GM19099 (cell line): Measurements from ENCODE around the gene KBTBD8.

ENCODE experiments used
- POLR2A ChIP-seq: IDR thresholded peaks from 3 replicates; pipeline ENCODE4 v1.6.1; 2011; ENCODE audit warnings: low read depth; ENCODE audit not compliant: insufficient read length; ENCODE audit errors: extremely low read depth

Gene KBTBD8

GRCh38 chr3:67016522-67017080, 18.5 kb downstream of the KBTBD8 start:
- TF ChIP-seq POLR2A = no peak

GRCh38 chr3:67017211-67017610, 19.1 kb downstream of the KBTBD8 start:
- no peak for TF ChIP-seq POLR2A

DNA sequence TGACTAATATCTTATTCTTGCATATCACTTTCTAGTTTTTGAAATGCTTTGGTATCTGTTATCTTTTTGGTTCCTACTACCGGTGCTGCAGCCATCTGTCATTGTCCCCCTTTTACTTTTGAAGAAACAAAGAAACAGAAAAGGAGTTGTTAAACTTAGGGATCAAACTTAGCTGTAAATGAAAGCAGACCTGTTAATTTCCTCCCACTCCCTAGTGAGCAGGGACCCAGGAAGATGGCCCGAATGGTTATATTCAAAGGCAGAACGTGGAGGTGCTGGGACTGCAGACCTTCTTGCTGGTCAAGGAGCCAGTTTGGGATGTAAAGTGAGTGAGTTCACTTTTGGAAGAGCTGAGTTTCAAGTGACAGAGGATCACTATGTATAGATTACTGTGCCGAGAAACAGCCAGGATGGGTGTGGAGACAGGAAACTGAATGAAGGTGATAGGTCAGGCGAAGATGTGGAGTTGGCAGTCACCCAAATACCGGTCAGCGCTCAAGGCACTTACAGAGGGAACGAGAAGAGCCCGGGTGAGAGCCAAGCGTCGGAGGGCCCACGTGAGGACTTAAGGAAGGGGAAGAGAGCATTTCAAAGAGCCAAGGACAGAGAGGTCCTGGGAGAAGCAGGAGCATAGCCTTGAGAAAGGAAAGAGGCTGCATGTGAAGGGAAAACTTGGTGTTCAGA, 20.1 kb downstream of the KBTBD8 start:
- no peak for TF ChIP-seq POLR2A

- TF ChIP-seq POLR2A = no peak
These were observed 20.9 kb downstream of the KBTBD8 start for GRCh38 chr3:67018789-67019526.

- no peak for TF ChIP-seq POLR2A
These were observed 30.1 kb downstream of the KBTBD8 start for GRCh38 chr3:67028001-67028784.

- no peak for TF ChIP-seq POLR2A
These were observed 33.0 kb downstream of the KBTBD8 start for GRCh38 chr3:67030785-67031740.

DNA sequence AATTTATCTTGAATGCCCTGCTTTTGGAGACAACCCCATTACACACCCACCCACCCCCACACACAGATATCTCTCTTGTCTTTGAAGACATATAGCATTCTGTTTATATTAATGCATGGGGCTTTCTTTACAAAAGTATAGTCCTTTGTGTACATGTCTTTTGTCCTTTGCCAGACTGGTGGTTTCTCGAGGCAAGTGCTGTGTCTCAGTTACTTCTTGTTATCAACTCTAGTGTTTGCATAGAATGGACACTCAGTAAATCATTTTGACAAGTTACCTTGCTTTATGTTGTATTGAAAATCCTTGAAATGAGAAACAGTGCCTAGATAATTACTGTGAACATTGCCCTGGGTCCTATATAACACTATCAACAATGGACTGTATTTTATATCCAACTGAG, 33.9 kb downstream of the KBTBD8 start:
- no peak for TF ChIP-seq POLR2A

- no peak for TF ChIP-seq POLR2A
These were observed 35.0 kb downstream of the KBTBD8 start for GRCh38 chr3:67033079-67033478.

DNA sequence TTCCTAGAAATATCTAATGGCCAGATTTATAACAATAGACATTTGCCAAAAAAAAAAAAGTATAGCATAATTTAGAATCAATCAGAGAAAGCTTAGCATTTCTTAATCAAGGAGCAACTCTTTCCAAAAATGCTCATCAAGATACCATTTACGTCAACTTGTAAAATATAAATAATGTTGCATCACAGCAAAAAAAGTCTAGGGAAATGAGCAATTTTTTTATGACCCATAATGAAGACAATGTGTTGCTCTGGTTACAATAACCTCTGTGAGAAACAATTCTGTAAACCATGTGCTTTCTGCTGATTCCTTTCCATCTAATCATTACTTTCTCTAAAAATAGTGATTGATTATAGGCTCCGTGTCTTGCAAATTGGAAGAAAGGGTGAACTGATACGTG, 36.3 kb downstream of the KBTBD8 start:
- TF ChIP-seq POLR2A = no peak

GRCh38 chr3:67037615-67038014, 39.5 kb downstream of the KBTBD8 start:
- no peak for TF ChIP-seq POLR2A

- TF ChIP-seq POLR2A = no peak
These were observed 46.2 kb downstream of the KBTBD8 start for GRCh38 chr3:67044295-67044694.

DNA sequence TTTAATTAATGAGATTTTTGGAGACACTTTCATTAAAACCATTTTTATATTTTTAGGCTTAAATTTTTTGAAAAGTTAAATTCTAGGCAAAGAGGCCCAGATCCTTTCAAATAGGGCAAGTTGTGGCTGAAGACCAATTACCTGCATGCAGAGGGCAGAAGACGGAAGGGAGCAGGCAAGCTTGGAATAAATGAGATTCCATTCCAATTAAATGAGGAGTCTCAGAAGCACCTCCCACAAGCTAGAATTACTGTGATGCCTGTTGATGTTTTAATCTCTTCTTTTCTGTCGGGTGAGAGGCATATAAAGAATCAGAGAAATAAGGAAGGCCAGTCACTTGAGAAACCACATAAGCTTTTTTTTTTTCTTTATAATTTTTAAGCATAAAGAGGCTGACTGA, 46.8 kb downstream of the KBTBD8 start:
- no peak for TF ChIP-seq POLR2A

GRCh38 chr3:67045711-67046465, 47.8 kb downstream of the KBTBD8 start:
- no peak for TF ChIP-seq POLR2A

GRCh38 chr3:67047051-67047450, 48.9 kb downstream of the KBTBD8 start:
- no peak for TF ChIP-seq POLR2A
